ENCODE measurements around the gene BHMT2.
A peak's percentile ranks its signal among the peaks of the same experiment; 100 is the strongest.

Gene BHMT2

DNA sequence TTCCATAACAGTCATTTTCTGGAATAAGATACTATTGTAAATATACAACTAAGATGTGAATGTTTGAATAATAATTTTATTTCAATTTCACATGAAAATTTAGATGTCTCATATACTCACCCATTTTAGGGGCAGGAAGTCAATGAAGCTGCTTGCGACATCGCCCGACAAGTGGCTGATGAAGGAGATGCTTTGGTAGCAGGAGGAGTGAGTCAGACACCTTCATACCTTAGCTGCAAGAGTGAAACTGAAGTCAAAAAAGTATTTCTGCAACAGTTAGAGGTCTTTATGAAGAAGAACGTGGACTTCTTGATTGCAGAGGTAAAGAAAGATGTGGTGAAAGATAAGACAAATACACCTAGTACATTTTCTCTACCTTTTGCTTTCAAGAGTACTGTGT, 50.7 kb downstream of the BHMT2 start:
- TF ChIP-seq, protein P1, sequence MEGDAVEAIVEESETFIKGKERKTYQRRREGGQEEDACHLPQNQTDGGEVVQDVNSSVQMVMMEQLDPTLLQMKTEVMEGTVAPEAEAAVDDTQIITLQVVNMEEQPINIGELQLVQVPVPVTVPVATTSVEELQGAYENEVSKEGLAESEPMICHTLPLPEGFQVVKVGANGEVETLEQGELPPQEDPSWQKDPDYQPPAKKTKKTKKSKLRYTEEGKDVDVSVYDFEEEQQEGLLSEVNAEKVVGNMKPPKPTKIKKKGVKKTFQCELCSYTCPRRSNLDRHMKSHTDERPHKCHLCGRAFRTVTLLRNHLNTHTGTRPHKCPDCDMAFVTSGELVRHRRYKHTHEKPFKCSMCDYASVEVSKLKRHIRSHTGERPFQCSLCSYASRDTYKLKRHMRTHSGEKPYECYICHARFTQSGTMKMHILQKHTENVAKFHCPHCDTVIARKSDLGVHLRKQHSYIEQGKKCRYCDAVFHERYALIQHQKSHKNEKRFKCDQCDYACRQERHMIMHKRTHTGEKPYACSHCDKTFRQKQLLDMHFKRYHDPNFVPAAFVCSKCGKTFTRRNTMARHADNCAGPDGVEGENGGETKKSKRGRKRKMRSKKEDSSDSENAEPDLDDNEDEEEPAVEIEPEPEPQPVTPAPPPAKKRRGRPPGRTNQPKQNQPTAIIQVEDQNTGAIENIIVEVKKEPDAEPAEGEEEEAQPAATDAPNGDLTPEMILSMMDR (conservative IDR thresholded peaks at IDR 0.05): no peak

DNA sequence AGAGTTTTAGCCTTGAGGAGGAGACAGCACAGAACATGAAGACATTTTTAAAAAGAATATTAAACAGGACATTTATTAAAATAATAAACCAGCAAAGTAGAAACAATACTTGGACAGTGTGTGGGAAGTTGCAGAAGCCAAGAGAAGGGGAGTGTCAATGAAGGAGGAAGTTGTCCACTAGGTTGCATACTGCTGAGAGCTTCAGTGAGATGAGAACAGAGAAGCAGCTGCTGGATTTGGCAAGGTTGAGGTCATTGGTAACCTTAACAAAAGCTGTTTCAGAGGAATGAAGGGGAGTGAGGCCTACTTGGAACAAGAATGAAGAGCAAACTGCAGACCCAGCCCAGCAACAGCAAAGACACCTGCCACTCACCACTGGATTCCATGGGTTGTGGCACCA, 53.4 kb downstream of the BHMT2 start:
- no peak overlapping the region for H3K27ac ChIP-seq
- TF ChIP-seq, protein P1 (conservative IDR thresholded peaks at IDR 0.05): no peak

More for the DNA sequence above, 50.7 kb downstream of the BHMT2 start:
- no peak overlapping the region for H3K27ac ChIP-seq

DNA sequence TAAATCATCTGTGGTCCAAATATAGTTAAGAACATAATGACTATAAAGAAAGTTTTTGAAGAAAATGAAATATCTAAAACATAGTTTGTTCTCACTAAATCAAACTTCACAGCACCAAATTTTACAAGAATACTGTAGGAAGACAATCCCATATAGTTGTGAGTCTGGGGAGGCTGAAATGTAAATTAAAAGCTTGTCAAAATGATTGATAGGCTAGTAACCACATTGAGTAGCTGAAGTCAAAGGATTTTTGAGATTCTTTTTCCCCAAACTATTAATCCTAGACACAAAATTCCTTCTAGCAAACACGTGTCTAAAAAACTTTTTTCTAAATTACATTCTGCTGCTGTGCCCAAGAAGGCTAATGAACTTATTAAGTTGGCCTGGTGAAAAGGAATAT, 55.0 kb downstream of the BHMT2 start:
- no peak overlapping the region for H3K27ac ChIP-seq
- TF ChIP-seq, protein P1 (conservative IDR thresholded peaks at IDR 0.05): no peak

DNA sequence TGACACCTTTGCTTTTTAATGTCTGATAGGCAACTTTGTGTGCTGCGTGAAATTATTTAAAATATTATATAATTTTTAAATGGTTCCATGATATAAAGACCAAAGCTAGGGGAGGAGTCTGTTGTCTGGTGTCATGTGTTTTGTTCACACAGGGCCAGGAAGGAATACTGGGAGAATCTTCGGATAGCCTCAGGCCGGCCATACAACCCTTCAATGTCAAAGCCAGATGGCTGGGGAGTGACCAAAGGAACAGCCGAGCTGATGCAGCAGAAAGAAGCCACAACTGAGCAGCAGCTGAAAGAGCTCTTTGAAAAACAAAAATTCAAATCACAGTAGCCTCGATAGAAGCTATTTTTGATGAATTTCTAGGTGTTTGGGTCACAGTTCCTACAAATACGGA, 61.2 kb downstream of the BHMT2 start:
- H3K27ac ChIP-seq: no peak overlapping the region
- TF ChIP-seq, protein P1 (conservative IDR thresholded peaks at IDR 0.05): no peak

DNA sequence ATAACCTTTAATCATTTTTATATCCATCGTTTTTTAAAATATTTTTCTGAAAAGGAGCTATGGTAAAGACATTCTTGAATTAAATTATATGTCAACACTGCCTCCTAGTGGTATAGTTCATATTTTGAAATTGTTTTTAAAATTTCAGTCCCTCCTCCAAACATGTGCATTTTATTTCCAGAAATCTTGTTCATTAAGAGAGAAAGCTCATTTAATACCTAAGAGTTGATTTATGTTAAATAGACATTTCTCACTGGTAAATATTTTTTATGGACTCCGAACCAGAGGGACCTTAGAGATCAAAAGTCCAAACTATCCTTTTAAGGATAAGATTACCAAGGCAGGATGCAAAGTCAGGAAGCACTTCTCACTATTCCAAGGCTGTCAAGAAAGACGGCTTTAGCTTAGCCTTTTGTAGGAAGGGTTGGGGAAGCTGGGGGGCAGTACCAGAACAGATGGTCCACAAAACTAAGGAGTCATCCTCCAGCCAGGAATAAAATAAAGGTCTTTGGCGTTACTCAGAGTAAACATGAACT, 63.6 kb downstream of the BHMT2 start:
- TF ChIP-seq, protein P1 (conservative IDR thresholded peaks at IDR 0.05): no peak
- peak overlapping the region; percentile 57 for H3K27ac ChIP-seq

DNA sequence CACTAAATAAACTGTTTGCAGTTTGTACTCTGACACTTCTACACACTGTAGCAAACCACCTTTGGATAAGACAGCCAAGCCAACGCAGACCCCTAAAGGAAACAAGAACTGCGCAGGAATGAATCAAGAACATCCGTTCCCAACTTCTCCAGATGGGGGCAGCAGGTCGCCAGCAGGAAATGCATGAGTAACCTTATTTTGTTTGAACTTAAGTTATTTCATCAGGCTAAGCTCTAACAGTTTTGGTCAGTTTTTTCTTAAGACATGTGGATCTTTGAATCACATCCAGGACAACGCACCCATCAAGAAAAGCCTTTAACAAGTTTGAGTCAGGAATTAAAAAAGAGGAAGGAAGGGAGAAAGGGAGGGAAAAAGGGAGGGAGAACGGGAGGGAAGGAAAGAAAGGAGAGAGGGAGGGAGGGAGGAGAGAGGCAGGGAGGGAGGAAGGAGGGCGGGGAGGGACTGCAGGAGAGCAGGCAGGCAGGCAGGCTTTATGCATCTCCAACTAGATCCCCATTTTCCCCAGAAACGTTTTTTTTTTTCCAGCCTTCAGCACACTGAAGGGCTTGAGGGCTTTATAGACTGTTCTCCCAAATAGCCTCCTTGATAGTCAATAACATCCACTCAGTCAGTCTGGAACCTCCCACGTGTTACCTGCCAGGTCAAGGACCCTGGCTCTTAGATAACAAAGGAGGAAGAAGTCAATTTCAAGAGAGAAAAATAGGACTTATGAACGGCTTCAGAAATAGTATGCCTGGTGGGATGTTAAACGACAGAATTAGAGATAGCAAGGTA, 64.3 kb downstream of the BHMT2 start:
- TF ChIP-seq, protein P1 (conservative IDR thresholded peaks at IDR 0.05): peak; percentile 89
- peak overlapping the region; percentile 57 for H3K27ac ChIP-seq

DNA sequence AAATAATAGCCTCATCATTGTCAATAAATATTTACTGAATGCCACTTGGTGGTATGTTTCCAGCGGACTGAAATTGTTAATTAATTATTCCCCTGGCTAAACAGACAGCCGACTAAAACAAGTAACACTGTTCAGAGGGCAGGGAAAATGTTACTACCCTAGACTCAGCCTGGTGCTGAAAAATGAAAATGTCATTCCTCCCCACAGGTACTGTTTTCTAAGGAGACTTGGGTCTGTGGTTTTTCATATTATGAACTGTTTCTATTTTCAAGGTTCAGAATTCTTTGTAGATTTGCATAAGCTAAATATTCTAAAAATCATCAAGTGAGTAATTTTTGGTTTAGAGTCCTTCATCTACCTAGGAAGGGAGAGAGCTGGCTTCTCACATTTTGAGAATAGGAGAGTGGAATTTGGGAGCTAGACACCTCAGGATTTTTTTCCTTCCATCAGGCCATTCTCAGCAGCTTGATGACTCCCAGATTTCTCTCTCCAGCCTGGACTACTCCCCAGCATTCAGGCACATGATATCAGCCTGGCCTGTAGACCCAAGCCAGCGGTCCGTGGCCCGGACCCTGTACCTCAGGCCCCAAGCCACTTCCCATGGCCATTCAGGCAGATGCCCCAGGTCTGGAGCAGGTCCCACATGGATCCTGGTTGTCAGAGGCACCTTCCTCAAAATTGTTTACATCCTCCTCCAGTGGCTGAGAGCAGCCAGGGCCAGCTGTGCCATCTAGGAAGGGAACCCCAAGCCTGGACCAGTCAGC, 66.4 kb downstream of the BHMT2 start:
- TF ChIP-seq, protein P1 (conservative IDR thresholded peaks at IDR 0.05): no peak

More for the DNA sequence above, 66.4 kb downstream of the BHMT2 start:
- H3K27ac ChIP-seq: no peak overlapping the region

Measured in VCaP (cell line).